H9 (cell line): ENCODE data around the gene ZNF668. TPM values are rescaled to one million over a fixed set of nuclear protein-coding genes. Genes with fewer than 3 reads are reported as not detected.

Source experiments
- DNase-seq: peaks from one replicate; pipeline ENCODE4 v3.0.0-alpha.2; 2017
- H2AFZ ChIP-seq: one replicate; pipeline ENCODE4 v1.6.1; 2013; ENCODE audit warnings: mild to moderate bottlenecking, low read length, control low read depth, moderate library complexity
- H2AK5ac ChIP-seq: 2 replicates; pipeline ENCODE4 v1.6.1; 2013; ENCODE audit warnings: low read length, control low read depth, mixed read lengths; ENCODE audit not compliant: insufficient read length
- H2BK120ac ChIP-seq: one replicate; pipeline ENCODE4 v1.6.1; 2013; ENCODE audit warnings: low read depth, mild to moderate bottlenecking, low read length, control low read depth, inconsistent platforms; ENCODE audit not compliant: poor library complexity, severe bottlenecking
- H2BK12ac ChIP-seq: 2 replicates; pipeline ENCODE4 v1.6.1; 2013; ENCODE audit warnings: low read length, control low read depth, mixed read lengths, low read depth; ENCODE audit not compliant: insufficient read length
- H2BK15ac ChIP-seq: 2 replicates; pipeline ENCODE4 v1.6.1; 2013; ENCODE audit warnings: low read depth, low read length, control low read depth
- H2BK20ac ChIP-seq: one replicate; pipeline ENCODE4 v1.6.1; 2013; ENCODE audit warnings: low read depth, mild to moderate bottlenecking, low read length, control low read depth, inconsistent platforms; ENCODE audit not compliant: poor library complexity, severe bottlenecking
- H2BK5ac ChIP-seq: 2 replicates; pipeline ENCODE4 v1.6.1; 2013; ENCODE audit warnings: low read length, control low read depth, mixed read lengths; ENCODE audit not compliant: insufficient read length
- H3K14ac ChIP-seq: 2 replicates; pipeline ENCODE4 v1.6.1; 2013; ENCODE audit warnings: low read length, control low read depth; ENCODE audit not compliant: insufficient read depth
- H3K18ac ChIP-seq: 2 replicates; pipeline ENCODE4 v1.6.1; 2013; ENCODE audit warnings: low read depth, mild to moderate bottlenecking, mixed read lengths, low read length, control low read depth; ENCODE audit not compliant: insufficient read length
- H3K23ac ChIP-seq: 2 replicates; pipeline ENCODE4 v1.6.1; 2013; ENCODE audit warnings: low read length, control low read depth, mixed read lengths, low read depth; ENCODE audit not compliant: insufficient read length
- H3K23me2 ChIP-seq: 2 replicates; pipeline ENCODE4 v1.6.1; 2013; ENCODE audit warnings: low read depth, mild to moderate bottlenecking, mixed read lengths, low read length, control low read depth; ENCODE audit not compliant: insufficient read length, poor library complexity, severe bottlenecking
- H3K27ac ChIP-seq: 2 replicates; pipeline ENCODE4 v1.5.1; 2013; ENCODE audit warnings: low read length, control low read depth, mixed read lengths, low read depth; ENCODE audit not compliant: insufficient read length
- H3K27me3 ChIP-seq: 2 replicates; pipeline ENCODE4 v1.6.1; 2013; ENCODE audit warnings: low read length, control low read depth, inconsistent platforms; ENCODE audit not compliant: insufficient read depth
- H3K4ac ChIP-seq: 2 replicates; pipeline ENCODE4 v1.6.1; 2013; ENCODE audit warnings: low read depth, mild to moderate bottlenecking, control low read depth, inconsistent platforms, low read length, moderate library complexity
- H3K4me1 ChIP-seq: 2 replicates; pipeline ENCODE4 v1.6.1; 2013; ENCODE audit warnings: low read length, control low read depth, inconsistent platforms; ENCODE audit not compliant: insufficient read depth
- H3K4me2 ChIP-seq: 2 replicates; pipeline ENCODE4 v1.6.1; 2013; ENCODE audit warnings: low read length, control low read depth, mixed read lengths; ENCODE audit not compliant: insufficient read length, insufficient read depth
- H3K56ac ChIP-seq: 2 replicates; pipeline ENCODE4 v1.6.1; 2013; ENCODE audit warnings: low read depth, mild to moderate bottlenecking, mixed read lengths, low read length, control low read depth; ENCODE audit not compliant: insufficient read length
- H3K79me1 ChIP-seq: 2 replicates; pipeline ENCODE4 v1.6.1; 2013; ENCODE audit warnings: low read depth, mild to moderate bottlenecking, moderate library complexity, low read length, control low read depth, inconsistent platforms; ENCODE audit not compliant: insufficient read depth, poor library complexity, severe bottlenecking
- H3K79me2 ChIP-seq: 2 replicates; pipeline ENCODE4 v1.6.1; 2013; ENCODE audit warnings: low read length, control low read depth, inconsistent platforms; ENCODE audit not compliant: insufficient read depth
- H3K9ac ChIP-seq: 2 replicates; pipeline ENCODE4 v1.6.1; 2013; ENCODE audit warnings: low read length, control low read depth, mixed read lengths; ENCODE audit not compliant: insufficient read length; ENCODE audit errors: extremely low read depth
- H3K9me3 ChIP-seq: one replicate; pipeline ENCODE4 v1.6.1; 2013; ENCODE audit warnings: low read depth, low read length, inconsistent platforms; ENCODE audit not compliant: control insufficient read depth
- H3T11ph ChIP-seq: one replicate; pipeline ENCODE4 v1.6.1; 2013; ENCODE audit warnings: mild to moderate bottlenecking, low read length, control low read depth, inconsistent platforms
- H4K20me1 ChIP-seq: one replicate; pipeline ENCODE4 v1.6.1; 2013; ENCODE audit not compliant: control insufficient read depth, insufficient read length, insufficient read depth
- H4K5ac ChIP-seq: 2 replicates; pipeline ENCODE4 v1.6.1; 2013; ENCODE audit warnings: low read depth, mild to moderate bottlenecking, mixed read lengths, low read length, control low read depth; ENCODE audit not compliant: insufficient read length
- H4K8ac ChIP-seq: replicated peaks from 2 replicates; pipeline ENCODE4 v1.6.1; 2013; ENCODE audit warnings: low read length, control low read depth, mixed read lengths, low read depth; ENCODE audit not compliant: insufficient read length
- H4K91ac ChIP-seq: 2 replicates; pipeline ENCODE4 v1.6.1; 2013; ENCODE audit warnings: low read depth, mild to moderate bottlenecking, moderate library complexity, mixed read lengths, low read length, control low read depth; ENCODE audit not compliant: insufficient read length
- H3K27ac Mint-ChIP-seq, 3 experiments: 2 replicates in 2 of 3; 3 replicates in 1 of 3; pipeline ENCODE4 v1.8.0; 2020 to 2021; ENCODE audit warnings: mixed read lengths in 3 of 3, mild to moderate bottlenecking in 1 of 3, moderate library complexity in 1 of 3
- H3K27me3 Mint-ChIP-seq: 2 replicates; pipeline ENCODE4 v1.8.0; 2021; ENCODE audit warnings: low read depth, mild to moderate bottlenecking, moderate library complexity, mixed read lengths
- H3K36me3 Mint-ChIP-seq, 3 experiments: 2 replicates in 2 of 3; 3 replicates in 1 of 3; pipeline ENCODE4 v1.8.0; 2020 to 2021; ENCODE audit warnings: low read depth in 3 of 3, mixed read lengths in 3 of 3; ENCODE audit not compliant: insufficient read depth in 1 of 3
- H3K4me1 Mint-ChIP-seq, 2 experiments: 2 replicates each; pipeline ENCODE4 v1.8.0; 2020; ENCODE audit warnings: mixed read lengths in 2 of 2
- H3K4me3 Mint-ChIP-seq, 2 experiments: 2 replicates in 1 of 2; 3 replicates in 1 of 2; pipeline ENCODE4 v1.8.0; 2020 to 2021; ENCODE audit warnings: mild to moderate bottlenecking in 2 of 2, mixed read lengths in 2 of 2, moderate library complexity in 1 of 2
- H3K9me3 Mint-ChIP-seq, 2 experiments: 2 replicates in 1 of 2; 3 replicates in 1 of 2; pipeline ENCODE4 v1.8.0; 2020; ENCODE audit warnings: mild to moderate bottlenecking in 2 of 2, mixed read lengths in 2 of 2, moderate library complexity in 1 of 2
- CTCF ChIP-seq: fragments of 200-600 bp; sonication (generic); conservative IDR thresholded peaks from 3 replicates; pipeline ENCODE4 v1.8.0; 2021; ENCODE audit warnings: antibody characterized with exemption, mild to moderate bottlenecking
- WGBS: extraction: QIAGEN DNeasy Blood & Tissue Kit; methylation state at CpG from one replicate; pipeline ENCODE4 v1.1.7; 2013; ENCODE audit warnings: missing lambda C conversion rate, low lambda C conversion rate, mixed read lengths; ENCODE audit not compliant: insufficient read length; ENCODE audit errors: extremely low coverage; 5-methylcytosine and 5-hydroxymethylcytosine counted together
- total RNA-seq: library from RNA; stranded (reverse); gene quantifications from 2 replicates; pipeline ENCODE4 v1.2.1, GENCODE V29; 2021

The ZNF668 gene
- total RNA-seq, 1 experiment from 2014 or later = 18.6 TPM

- H4K20me1 ChIP-seq = peaks cover 4% of the 10 kb centered on the region
Measured at GRCh38 chr16:31077592-31078396, 3.8 kb upstream of the ZNF668 start.

More at GRCh38 chr16:31077592-31078396, 3.8 kb upstream of the ZNF668 start:
- no peak overlapping the region for H4K5ac ChIP-seq
- H3K9me3 ChIP-seq = no peaks in the 10 kb centered on the region
- no peak overlapping the region for H4K8ac ChIP-seq
- H3K4me1 ChIP-seq = no peaks in the 10 kb centered on the region
- H3T11ph ChIP-seq = no peak overlapping the region
- H3K36me3 Mint-ChIP-seq = peaks cover 29 to 57% (median 55%) of the 10 kb centered on the region in 3 experiments; a peak in 6 of 7 replicates
- peak; percentile 26 for DNase-seq
- H3K27me3 ChIP-seq = no peaks in the 10 kb centered on the region
- H3K23me2 ChIP-seq = no peaks in the 10 kb centered on the region
- H3K18ac ChIP-seq = no peak overlapping the region
- TF ChIP-seq CTCF = 0 out of 3 replicates have a peak, but pooled peaks have one; percentile 23
- H3K4me2 ChIP-seq = no peak overlapping the region
- H3K23ac ChIP-seq = no peak overlapping the region
- peaks cover 4% of the 10 kb centered on the region; the same call in 1 of the 2 replicates for H3K79me2 ChIP-seq
- no peak overlapping the region for H3K27ac ChIP-seq
- H2BK20ac ChIP-seq = no peak overlapping the region
- H3K9ac ChIP-seq = no peak overlapping the region
- H3K79me1 ChIP-seq = peaks cover 2% of the 10 kb centered on the region
- no peak overlapping the region for H2BK12ac ChIP-seq
- no peak overlapping the region for H3K4ac ChIP-seq
- no peak overlapping the region; a peak in 1 of 5 replicates for H3K4me3 Mint-ChIP-seq
- no peak overlapping the region for H2BK5ac ChIP-seq
- peaks cover 7 to 11% of the 10 kb centered on the region in 2 experiments for H3K4me1 Mint-ChIP-seq
- no peak overlapping the region for H3K14ac ChIP-seq
- no peak overlapping the region for H3K56ac ChIP-seq
- no peak overlapping the region for H2BK120ac ChIP-seq
- H3K27me3 Mint-ChIP-seq = no peaks in the 10 kb centered on the region
- H3K9me3 Mint-ChIP-seq = no peaks in the 10 kb centered on the region; a peak in 1 of 5 replicates
- no peak overlapping the region for H2AFZ ChIP-seq
- WGBS = no CpG with 5 or more reads among the region's 30 CpGs
- H4K91ac ChIP-seq = no peak overlapping the region
- no peak overlapping the region for H2BK15ac ChIP-seq
- H3K27ac Mint-ChIP-seq = no peak overlapping the region
- H2AK5ac ChIP-seq = no peak overlapping the region
